WTC11 (cell line): ENCODE results near the gene PLPPR3. TPM values are rescaled to one million over a fixed set of nuclear protein-coding genes. Genes with fewer than 3 reads are reported as not detected.

Source experiments
- ATAC-seq: fragments of 200-7000 bp; cut with Tn5 transposase; 2 replicates; pipeline ENCODE4 v1.10.0; 2021; ENCODE audit warnings: mild to moderate bottlenecking, moderate library complexity
- CTCF ChIA-PET: fragments of 300-600 bp; sonication (Branson Sonifier 250); formaldehyde crosslinking; loops from one replicate; lab custom pipeline; 2021; ENCODE audit warnings: antibody characterized with exemption; lab: Charles Lee
- POLR2A ChIA-PET: fragments of 350-600 bp; sonication (Branson Sonifier 250); formaldehyde crosslinking; loops from one replicate; lab custom pipeline; 2021; ENCODE audit warnings: antibody characterized with exemption; lab: Charles Lee
- DNase-seq: peaks from one replicate; pipeline ENCODE4 v3.0.0; 2021; ENCODE audit warnings: low spot score
- H3K27ac Mint-ChIP-seq: 2 replicates; pipeline ENCODE4 v1.8.0; 2021; ENCODE audit warnings: mixed read lengths
- H3K27me3 Mint-ChIP-seq: 2 replicates; pipeline ENCODE4 v1.8.0; 2021; ENCODE audit warnings: low read depth, mild to moderate bottlenecking, moderate library complexity, mixed read lengths
- H3K36me3 Mint-ChIP-seq: 2 replicates; pipeline ENCODE4 v1.8.0; 2021; ENCODE audit warnings: mixed read lengths
- H3K4me1 Mint-ChIP-seq: 2 replicates; pipeline ENCODE4 v1.8.0; 2022; ENCODE audit warnings: mixed read lengths
- H3K4me3 Mint-ChIP-seq: 2 replicates; pipeline ENCODE4 v1.8.0; 2021; ENCODE audit warnings: mild to moderate bottlenecking, moderate library complexity, mixed read lengths
- H3K9me3 Mint-ChIP-seq: 2 replicates; pipeline ENCODE4 v1.8.0; 2021; ENCODE audit warnings: mixed read lengths
- AFF4 ChIP-seq: sonication (generic); formaldehyde crosslinking; IDR thresholded peaks from 2 replicates; pipeline ENCODE4 v1.8.1; 2023; ENCODE audit warnings: mild to moderate bottlenecking, missing genetic modification reagents, borderline replicate concordance
- ESRRA ChIP-seq: sonication (generic); formaldehyde crosslinking; IDR thresholded peaks from 2 replicates; pipeline ENCODE4 v1.8.1; 2022; ENCODE audit warnings: mild to moderate bottlenecking, missing genetic modification reagents, borderline replicate concordance
- GABPB1 ChIP-seq: sonication (generic); formaldehyde crosslinking; IDR thresholded peaks from 2 replicates; pipeline ENCODE4 v1.8.1; 2023; ENCODE audit warnings: mild to moderate bottlenecking, missing genetic modification reagents
- MYBL2 ChIP-seq: sonication (generic); formaldehyde crosslinking; IDR thresholded peaks from 2 replicates; pipeline ENCODE4 v1.8.1; 2023; ENCODE audit warnings: mild to moderate bottlenecking, moderate library complexity, missing genetic modification reagents
- NR3C1 ChIP-seq: sonication (generic); formaldehyde crosslinking; conservative IDR thresholded peaks from 2 replicates; pipeline ENCODE4 v1.8.1; 2023; ENCODE audit warnings: low read depth, mild to moderate bottlenecking, missing genetic modification reagents
- OVOL2 ChIP-seq: fragments of 250-450 bp; sonication (Bioruptor Pico); IDR thresholded peaks from 2 replicates; pipeline ENCODE4 v1.9.0; 2021; ENCODE audit warnings: mild to moderate bottlenecking, borderline replicate concordance
- PREB ChIP-seq: sonication (generic); formaldehyde crosslinking; IDR thresholded peaks from 2 replicates; pipeline ENCODE4 v1.8.1; 2022; ENCODE audit warnings: mild to moderate bottlenecking, missing genetic modification reagents, moderate library complexity, borderline replicate concordance
- SP1 ChIP-seq: sonication (generic); formaldehyde crosslinking; conservative IDR thresholded peaks from 2 replicates; pipeline ENCODE4 v1.8.1; 2022; ENCODE audit warnings: missing genetic modification reagents
- TCF7 ChIP-seq: sonication (generic); formaldehyde crosslinking; IDR thresholded peaks from 2 replicates; pipeline ENCODE4 v1.8.0; 2022; ENCODE audit warnings: mild to moderate bottlenecking, low read depth, missing genetic modification reagents, moderate library complexity
- TEAD4 ChIP-seq: sonication (generic); formaldehyde crosslinking; IDR thresholded peaks from 2 replicates; pipeline ENCODE4 v1.8.0; 2022; ENCODE audit warnings: mild to moderate bottlenecking, missing genetic modification reagents
- ZNF263 ChIP-seq: sonication (generic); formaldehyde crosslinking; IDR thresholded peaks from 2 replicates; pipeline ENCODE4 v1.8.1; 2022; ENCODE audit warnings: low read depth, mild to moderate bottlenecking, moderate library complexity, missing genetic modification reagents
- total RNA-seq: library from RNA; stranded (reverse); gene quantifications from 3 replicates; pipeline ENCODE4 v1.2.3, GENCODE V29; 2021
- TF ChIP-seq, protein P1 (sequence below): sonication (generic); formaldehyde crosslinking; IDR thresholded peaks from 2 replicates; pipeline ENCODE4 v1.8.1; 2022; ENCODE audit warnings: mild to moderate bottlenecking, moderate library complexity, missing genetic modification reagents
- TF ChIP-seq, protein P2 (sequence below): sonication (generic); formaldehyde crosslinking; IDR thresholded peaks from 2 replicates; pipeline ENCODE4 v1.8.1; 2023; ENCODE audit warnings: mild to moderate bottlenecking, moderate library complexity, missing genetic modification reagents
- TF ChIP-seq, protein P3 (sequence below): sonication (generic); formaldehyde crosslinking; conservative IDR thresholded peaks from 2 replicates; pipeline ENCODE4 v1.8.1; 2022; ENCODE audit warnings: mild to moderate bottlenecking, missing genetic modification reagents
- TF ChIP-seq, protein P4 (sequence below): sonication (generic); formaldehyde crosslinking; IDR thresholded peaks from 2 replicates; pipeline ENCODE4 v1.8.1; 2023; ENCODE audit warnings: mild to moderate bottlenecking, missing genetic modification reagents, moderate library complexity
- TF ChIP-seq, protein P5 (sequence below): fragments of 250-450 bp; sonication (Bioruptor Pico); IDR thresholded peaks from 2 replicates; pipeline ENCODE4 v1.8.0; 2021; ENCODE audit warnings: mild to moderate bottlenecking
- TF ChIP-seq, protein P6 (sequence below): sonication (generic); formaldehyde crosslinking; IDR thresholded peaks from 2 replicates; pipeline ENCODE4 v1.8.0; 2022; ENCODE audit warnings: mild to moderate bottlenecking, missing genetic modification reagents
- TF ChIP-seq, protein P7 (sequence below): fragments of 250-450 bp; sonication (Bioruptor Pico); IDR thresholded peaks from 2 replicates; pipeline ENCODE4 v1.9.0; 2021; ENCODE audit warnings: mild to moderate bottlenecking

The PLPPR3 gene
- total RNA-seq, 1 experiment from 2014 or later, result 60.6 TPM

GRCh38 chr19:791007-791566 is 30.7 kb downstream of the PLPPR3 start:
- peaks cover 36% of the 10 kb centered on the region for H3K4me1 Mint-ChIP-seq
- H3K27me3 Mint-ChIP-seq, result no peaks in the 10 kb centered on the region
- ATAC-seq, result no peak
- TF ChIP-seq, protein P1, sequence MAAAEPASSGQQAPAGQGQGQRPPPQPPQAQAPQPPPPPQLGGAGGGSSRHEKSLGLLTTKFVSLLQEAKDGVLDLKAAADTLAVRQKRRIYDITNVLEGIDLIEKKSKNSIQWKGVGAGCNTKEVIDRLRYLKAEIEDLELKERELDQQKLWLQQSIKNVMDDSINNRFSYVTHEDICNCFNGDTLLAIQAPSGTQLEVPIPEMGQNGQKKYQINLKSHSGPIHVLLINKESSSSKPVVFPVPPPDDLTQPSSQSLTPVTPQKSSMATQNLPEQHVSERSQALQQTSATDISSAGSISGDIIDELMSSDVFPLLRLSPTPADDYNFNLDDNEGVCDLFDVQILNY (CRISPR knock-in tag), result no peak
- TF ChIP-seq AFF4 (CRISPR knock-in tag), result no peak
- TF ChIP-seq, protein P2, sequence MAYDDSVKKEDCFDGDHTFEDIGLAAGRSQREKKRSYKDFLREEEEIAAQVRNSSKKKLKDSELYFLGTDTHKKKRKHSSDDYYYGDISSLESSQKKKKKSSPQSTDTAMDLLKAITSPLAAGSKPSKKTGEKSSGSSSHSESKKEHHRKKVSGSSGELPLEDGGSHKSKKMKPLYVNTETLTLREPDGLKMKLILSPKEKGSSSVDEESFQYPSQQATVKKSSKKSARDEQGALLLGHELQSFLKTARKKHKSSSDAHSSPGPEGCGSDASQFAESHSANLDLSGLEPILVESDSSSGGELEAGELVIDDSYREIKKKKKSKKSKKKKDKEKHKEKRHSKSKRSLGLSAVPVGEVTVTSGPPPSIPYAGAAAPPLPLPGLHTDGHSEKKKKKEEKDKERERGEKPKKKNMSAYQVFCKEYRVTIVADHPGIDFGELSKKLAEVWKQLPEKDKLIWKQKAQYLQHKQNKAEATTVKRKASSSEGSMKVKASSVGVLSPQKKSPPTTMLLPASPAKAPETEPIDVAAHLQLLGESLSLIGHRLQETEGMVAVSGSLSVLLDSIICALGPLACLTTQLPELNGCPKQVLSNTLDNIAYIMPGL (CRISPR knock-in tag), result no peak
- no peak for TF ChIP-seq GABPB1 (CRISPR knock-in tag)
- TF ChIP-seq, protein P3, sequence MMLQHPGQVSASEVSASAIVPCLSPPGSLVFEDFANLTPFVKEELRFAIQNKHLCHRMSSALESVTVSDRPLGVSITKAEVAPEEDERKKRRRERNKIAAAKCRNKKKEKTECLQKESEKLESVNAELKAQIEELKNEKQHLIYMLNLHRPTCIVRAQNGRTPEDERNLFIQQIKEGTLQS, result no peak
- TF ChIP-seq MYBL2 (CRISPR knock-in tag), result no peak
- TF ChIP-seq, protein P4, sequence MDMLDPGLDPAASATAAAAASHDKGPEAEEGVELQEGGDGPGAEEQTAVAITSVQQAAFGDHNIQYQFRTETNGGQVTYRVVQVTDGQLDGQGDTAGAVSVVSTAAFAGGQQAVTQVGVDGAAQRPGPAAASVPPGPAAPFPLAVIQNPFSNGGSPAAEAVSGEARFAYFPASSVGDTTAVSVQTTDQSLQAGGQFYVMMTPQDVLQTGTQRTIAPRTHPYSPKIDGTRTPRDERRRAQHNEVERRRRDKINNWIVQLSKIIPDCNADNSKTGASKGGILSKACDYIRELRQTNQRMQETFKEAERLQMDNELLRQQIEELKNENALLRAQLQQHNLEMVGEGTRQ (CRISPR knock-in tag), result no peak
- no peak for TF ChIP-seq TEAD4 (CRISPR knock-in tag)
- no peak for TF ChIP-seq PREB (CRISPR knock-in tag)
- no peak for TF ChIP-seq ESRRA
- no peak for TF ChIP-seq TCF7 (CRISPR knock-in tag)
- TF ChIP-seq NR3C1 (CRISPR knock-in tag), result no peak
- TF ChIP-seq, protein P5, sequence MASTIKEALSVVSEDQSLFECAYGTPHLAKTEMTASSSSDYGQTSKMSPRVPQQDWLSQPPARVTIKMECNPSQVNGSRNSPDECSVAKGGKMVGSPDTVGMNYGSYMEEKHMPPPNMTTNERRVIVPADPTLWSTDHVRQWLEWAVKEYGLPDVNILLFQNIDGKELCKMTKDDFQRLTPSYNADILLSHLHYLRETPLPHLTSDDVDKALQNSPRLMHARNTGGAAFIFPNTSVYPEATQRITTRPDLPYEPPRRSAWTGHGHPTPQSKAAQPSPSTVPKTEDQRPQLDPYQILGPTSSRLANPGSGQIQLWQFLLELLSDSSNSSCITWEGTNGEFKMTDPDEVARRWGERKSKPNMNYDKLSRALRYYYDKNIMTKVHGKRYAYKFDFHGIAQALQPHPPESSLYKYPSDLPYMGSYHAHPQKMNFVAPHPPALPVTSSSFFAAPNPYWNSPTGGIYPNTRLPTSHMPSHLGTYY (CRISPR knock-in tag), result no peak
- no peak for TF ChIP-seq ZNF263 (CRISPR knock-in tag)
- no peak for TF ChIP-seq OVOL2 (CRISPR knock-in tag)
- TF ChIP-seq, protein P6, sequence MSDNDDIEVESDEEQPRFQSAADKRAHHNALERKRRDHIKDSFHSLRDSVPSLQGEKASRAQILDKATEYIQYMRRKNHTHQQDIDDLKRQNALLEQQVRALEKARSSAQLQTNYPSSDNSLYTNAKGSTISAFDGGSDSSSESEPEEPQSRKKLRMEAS (CRISPR knock-in tag), result no peak
- no peak for TF ChIP-seq SP1
- TF ChIP-seq, protein P7, sequence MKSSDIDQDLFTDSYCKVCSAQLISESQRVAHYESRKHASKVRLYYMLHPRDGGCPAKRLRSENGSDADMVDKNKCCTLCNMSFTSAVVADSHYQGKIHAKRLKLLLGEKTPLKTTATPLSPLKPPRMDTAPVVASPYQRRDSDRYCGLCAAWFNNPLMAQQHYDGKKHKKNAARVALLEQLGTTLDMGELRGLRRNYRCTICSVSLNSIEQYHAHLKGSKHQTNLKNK (CRISPR knock-in tag), result no peak
- H3K36me3 Mint-ChIP-seq, result no peaks in the 10 kb centered on the region
- H3K27ac Mint-ChIP-seq, result peak overlapping the region; percentile 57
- DNase-seq, result no peak
- H3K9me3 Mint-ChIP-seq, result no peaks in the 10 kb centered on the region
- H3K4me3 Mint-ChIP-seq, result no peak overlapping the region
- POLR2A ChIA-PET, result interaction anchor here (0.9 kb wide), 1 partner anchor 475 kb away, joined by 6 read pairs; no protein-coding TSS in a partner anchor
- CTCF ChIA-PET, result interaction anchor here (0.5 to 2.3 kb wide), 2 partner anchors 7 to 18 kb away, joined by 4 to 9 read pairs; no protein-coding TSS in a partner anchor
